IPS-18a (cell line): ENCODE results near the gene TPO.

Source experiments
- H3K27ac ChIP-seq: one replicate; pipeline ENCODE4 v1.5.1; 2013; ENCODE audit warnings: low read length
- H3K27me3 ChIP-seq: one replicate; pipeline ENCODE4 v1.6.1; 2013; ENCODE audit warnings: mild to moderate bottlenecking, low read length; ENCODE audit not compliant: control insufficient read depth, insufficient read depth
- H3K36me3 ChIP-seq: one replicate; pipeline ENCODE4 v1.6.1; 2013; ENCODE audit warnings: low read depth, low read length; ENCODE audit not compliant: control insufficient read depth
- H3K4me1 ChIP-seq: one replicate; pipeline ENCODE4 v1.6.1; 2013; ENCODE audit warnings: low read depth, low read length; ENCODE audit not compliant: control insufficient read depth
- H3K4me3 ChIP-seq: one replicate; pipeline ENCODE4 v1.5.1; 2013; ENCODE audit warnings: low read length
- H3K9ac ChIP-seq: one replicate; pipeline ENCODE4 v1.6.1; 2013; ENCODE audit warnings: mild to moderate bottlenecking, low read length, moderate library complexity
- H3K9me3 ChIP-seq: one replicate; pipeline ENCODE4 v1.6.1; 2013; ENCODE audit warnings: low read depth, low read length; ENCODE audit not compliant: control insufficient read depth

TPO gene

DNA sequence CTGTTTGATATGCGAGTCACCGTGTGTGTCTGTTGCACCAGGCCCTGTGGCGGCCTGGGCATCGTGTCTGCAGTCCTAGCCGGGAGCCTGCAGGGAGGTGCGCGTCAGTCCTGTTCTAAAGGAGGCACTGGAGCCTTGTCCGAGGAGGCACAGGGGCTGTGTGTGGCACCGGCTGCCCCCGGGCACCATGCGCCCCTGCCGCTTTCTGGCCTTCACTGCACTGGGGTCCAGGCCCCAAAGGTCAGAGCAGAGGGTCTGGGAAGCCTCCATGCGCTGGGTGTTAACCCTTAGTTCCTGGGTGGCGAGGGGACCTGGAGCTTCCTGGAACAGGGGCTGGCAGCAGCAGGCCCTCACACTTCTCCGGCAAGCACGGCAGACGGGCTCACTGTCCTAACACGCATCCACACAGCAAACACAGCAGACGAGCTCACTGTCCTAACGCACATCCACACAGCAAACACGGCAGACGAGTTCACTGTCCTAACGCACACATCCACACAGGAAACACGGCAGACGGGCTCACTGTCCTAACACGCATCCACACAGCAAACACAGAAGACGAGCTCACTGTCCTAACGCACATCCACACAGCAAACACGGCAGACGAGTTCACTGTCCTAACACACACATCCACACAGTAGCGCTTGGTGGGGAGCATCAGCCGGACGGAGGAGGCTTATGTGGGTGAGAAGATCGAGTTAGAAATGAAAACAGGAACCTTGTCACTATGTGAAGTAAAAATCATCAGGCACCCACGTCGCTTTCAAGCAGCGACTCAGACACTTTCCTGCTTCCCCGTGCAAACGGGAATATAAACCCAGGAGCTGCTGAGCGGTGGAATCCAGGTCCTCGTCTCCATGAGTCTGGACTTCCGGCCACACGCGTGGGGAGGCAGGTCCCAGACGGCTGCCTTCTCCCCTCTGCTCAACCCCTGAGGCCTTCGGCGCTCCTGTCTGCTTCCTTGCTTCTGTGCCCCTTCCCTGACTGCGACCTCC is 65.3 kb downstream of the TPO start:
- H3K27me3 ChIP-seq: no peaks in the 10 kb centered on the region
- no peak overlapping the region for H3K27ac ChIP-seq
- no peak overlapping the region for H3K4me3 ChIP-seq
- no peak overlapping the region for H3K9ac ChIP-seq
- no peaks in the 10 kb centered on the region for H3K9me3 ChIP-seq
- no peaks in the 10 kb centered on the region for H3K36me3 ChIP-seq
- H3K4me1 ChIP-seq: peaks cover 4% of the 10 kb centered on the region

DNA sequence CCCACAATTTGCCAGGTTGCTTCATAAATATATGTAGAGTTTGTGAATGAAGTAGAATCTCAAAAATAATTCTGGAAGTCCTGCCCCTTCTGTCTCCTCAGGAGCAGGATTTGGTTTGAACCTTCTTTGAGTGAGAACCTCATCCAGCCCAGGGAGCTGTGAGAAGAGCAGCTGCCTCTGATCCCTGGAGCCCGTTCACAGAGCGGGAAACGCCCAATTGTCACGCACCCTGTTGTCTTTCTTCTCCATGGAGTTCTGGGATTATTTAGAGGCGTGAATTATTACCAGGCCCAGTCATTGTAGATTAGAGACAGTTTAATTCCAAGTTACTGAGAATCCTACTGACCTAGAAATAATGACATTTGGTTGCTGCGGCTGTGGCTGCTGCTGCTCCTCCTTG is 66.1 kb downstream of the TPO start:
- Histone ChIP-seq H3K27ac (no peak overlapping the region), H3K4me1 (peaks cover 3% of the 10 kb centered on the region), H3K9me3 (no peaks in the 10 kb centered on the region), H3K4me3 (no peak overlapping the region), H3K9ac (no peak overlapping the region), H3K27me3 (no peaks in the 10 kb centered on the region), H3K36me3 (no peaks in the 10 kb centered on the region)

DNA sequence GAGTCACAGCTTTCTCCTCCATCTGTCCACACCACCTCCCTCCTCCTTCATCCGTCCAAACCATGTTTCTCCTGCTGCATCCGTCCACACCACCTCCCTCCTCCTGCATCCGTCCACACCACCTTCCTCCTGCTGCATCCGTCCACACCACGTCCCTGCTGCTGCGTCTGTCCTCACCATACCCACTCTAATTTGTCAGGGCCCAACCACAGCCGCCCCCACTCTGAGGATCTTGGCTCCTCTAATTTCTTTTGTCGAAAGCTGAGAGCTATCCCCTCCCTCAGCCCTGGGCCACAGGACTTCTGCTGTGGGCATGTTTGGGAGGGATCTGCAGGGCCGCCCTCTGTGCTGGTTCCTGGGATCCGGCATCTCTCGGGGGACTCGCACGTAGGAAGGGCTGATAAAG is 67.4 kb downstream of the TPO start:
- Histone ChIP-seq H3K27ac (no peak overlapping the region), H3K27me3 (no peaks in the 10 kb centered on the region), H3K4me1 (no peaks in the 10 kb centered on the region), H3K4me3 (no peak overlapping the region), H3K9ac (no peak overlapping the region), H3K36me3 (no peaks in the 10 kb centered on the region), H3K9me3 (no peaks in the 10 kb centered on the region)

DNA sequence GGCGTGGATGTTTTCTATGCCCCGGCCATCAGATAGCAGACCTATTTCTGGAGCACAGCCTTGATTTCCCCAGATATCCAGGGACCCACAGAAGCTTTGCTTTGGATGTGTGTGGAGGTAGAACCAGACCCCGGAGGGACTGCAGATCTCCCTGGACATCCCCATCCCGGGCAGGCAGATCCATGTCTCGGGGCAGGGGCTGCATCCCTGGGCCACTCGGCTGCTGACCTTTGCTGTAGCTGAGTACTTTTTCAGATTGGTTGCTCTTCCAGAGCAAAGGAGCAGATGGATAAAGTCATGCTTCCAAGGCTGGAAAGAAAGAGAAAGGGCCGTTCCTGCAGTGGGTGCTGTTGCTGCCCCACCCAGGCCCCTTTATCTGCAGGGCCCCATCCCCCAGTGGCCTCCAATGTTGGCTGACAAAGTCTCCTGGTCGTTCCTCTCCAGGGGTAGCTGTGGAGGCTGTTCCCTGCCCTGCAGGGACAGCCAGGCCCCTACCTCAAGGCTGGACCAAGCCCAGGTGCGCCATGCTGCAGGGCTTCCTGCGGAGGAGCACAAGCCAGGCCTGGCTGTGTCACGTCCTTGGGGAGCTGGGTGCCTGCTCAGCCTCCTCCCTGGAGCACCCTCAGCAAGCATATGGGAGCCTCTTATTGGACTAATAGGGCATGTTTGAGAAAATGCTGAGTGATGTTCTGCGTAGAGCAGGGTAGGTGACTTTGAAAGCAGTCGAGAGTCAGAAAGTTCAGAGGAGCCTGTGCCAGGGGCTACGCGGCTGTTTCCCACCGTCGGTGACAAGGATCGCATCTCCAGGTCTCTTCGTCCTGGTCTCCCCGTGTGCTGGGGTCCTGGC is 68.4 kb downstream of the TPO start:
- Histone ChIP-seq H3K27ac (no peak overlapping the region), H3K9ac (no peak overlapping the region), H3K4me1 (no peaks in the 10 kb centered on the region), H3K9me3 (no peaks in the 10 kb centered on the region), H3K4me3 (no peak overlapping the region), H3K27me3 (no peaks in the 10 kb centered on the region), H3K36me3 (no peaks in the 10 kb centered on the region)

DNA sequence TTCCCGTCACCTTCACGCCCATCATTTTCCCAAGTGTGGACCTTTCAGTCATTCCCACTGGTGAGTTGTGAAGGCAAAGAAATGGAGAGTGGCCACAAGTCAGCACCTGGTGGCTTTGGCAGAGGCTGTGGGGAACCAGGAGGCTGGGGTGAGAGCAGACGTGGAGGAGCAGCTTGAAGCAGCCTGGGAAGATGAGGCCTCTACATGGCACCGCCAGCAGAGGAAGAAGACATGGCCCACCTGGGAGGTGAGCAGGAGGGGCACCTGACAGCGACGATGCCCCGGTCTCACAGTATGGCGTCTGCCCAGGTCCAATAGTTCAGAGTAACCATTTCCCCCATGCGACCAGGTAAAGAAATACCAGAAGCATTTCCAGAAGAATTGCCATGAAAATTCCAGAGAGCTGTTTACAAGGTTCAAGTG is 69.0 kb downstream of the TPO start:
- Histone ChIP-seq H3K9ac (no peak overlapping the region), H3K36me3 (no peaks in the 10 kb centered on the region), H3K9me3 (no peaks in the 10 kb centered on the region), H3K4me3 (no peak overlapping the region), H3K27ac (no peak overlapping the region), H3K27me3 (no peaks in the 10 kb centered on the region), H3K4me1 (no peaks in the 10 kb centered on the region)

DNA sequence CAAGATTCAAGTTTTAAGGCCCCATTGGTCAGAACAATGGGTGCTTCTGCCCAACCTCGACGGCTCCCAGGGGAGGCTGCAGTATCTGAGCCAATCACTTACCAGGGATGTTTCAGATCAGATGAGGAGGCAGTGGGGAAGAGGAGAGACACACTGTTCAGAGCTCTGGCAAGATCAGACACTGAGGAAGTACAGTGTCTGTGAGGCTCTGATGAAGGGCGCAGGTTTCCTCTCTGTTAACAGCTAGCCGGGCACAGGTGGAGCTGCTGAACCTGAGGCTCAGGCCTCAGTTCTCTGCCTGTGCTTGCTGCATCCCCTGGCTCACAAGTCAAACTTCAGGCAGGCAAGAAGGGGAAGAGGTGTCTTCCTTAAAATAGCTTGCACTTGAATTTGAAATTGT is 69.7 kb downstream of the TPO start:
- Histone ChIP-seq H3K36me3 (no peaks in the 10 kb centered on the region), H3K9ac (no peak overlapping the region), H3K4me3 (no peak overlapping the region), H3K27ac (no peak overlapping the region), H3K27me3 (no peaks in the 10 kb centered on the region), H3K4me1 (no peaks in the 10 kb centered on the region), H3K9me3 (no peaks in the 10 kb centered on the region)

DNA sequence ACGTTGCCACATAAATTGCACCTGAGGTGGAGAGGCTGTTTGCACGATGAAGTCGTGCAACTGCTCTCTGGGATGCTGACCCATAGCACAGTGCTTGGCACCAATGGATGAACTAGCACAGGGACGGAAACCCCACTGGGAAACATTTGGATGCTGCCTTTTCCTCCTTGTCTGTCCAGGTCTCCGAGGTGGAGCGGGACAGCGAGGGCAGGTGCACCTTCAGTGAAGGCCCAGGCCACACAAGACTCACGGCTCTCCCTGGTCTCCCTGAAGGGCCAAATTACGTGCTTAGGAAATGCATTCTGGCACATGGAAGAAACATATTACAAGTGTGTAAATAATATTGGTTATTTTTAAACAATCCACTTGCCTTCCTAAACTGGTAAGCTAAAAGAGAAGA is 70.3 kb downstream of the TPO start:
- Histone ChIP-seq H3K9me3 (no peaks in the 10 kb centered on the region), H3K36me3 (no peaks in the 10 kb centered on the region), H3K4me1 (no peaks in the 10 kb centered on the region), H3K9ac (no peak overlapping the region), H3K27ac (no peak overlapping the region), H3K27me3 (no peaks in the 10 kb centered on the region), H3K4me3 (no peak overlapping the region)

DNA sequence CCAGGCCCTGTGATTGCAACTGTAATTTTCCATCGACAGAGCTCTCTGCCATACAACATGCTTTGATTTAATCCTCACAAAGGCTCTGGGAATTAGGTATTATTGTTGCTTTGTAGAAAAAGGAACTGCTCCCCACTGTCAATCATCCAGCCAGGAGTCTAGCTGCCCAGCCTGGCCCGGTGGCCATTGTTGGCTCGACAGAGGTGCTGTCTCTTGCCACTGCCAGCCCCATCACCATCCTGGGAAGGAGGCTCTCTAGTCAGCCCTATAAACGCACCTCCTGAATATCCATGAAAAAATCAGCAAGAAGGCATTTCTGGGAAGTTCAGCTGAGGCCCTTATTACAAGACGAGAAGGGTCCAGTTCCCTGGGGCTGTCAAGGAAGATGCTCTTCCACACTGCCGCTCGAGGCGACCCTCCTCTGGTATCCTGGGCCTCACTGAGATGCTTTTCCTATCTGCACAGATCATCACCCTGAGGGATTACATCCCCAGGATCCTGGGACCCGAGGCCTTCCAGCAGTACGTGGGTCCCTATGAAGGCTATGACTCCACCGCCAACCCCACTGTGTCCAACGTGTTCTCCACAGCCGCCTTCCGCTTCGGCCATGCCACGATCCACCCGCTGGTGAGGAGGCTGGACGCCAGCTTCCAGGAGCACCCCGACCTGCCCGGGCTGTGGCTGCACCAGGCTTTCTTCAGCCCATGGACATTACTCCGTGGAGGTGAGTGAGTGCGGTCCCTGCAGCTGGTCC is 71.0 kb downstream of the TPO start:
- no peak overlapping the region for H3K27ac ChIP-seq
- no peak overlapping the region for H3K4me3 ChIP-seq
- no peaks in the 10 kb centered on the region for H3K27me3 ChIP-seq
- H3K9ac ChIP-seq: no peak overlapping the region
- no peaks in the 10 kb centered on the region for H3K4me1 ChIP-seq
- H3K36me3 ChIP-seq: no peaks in the 10 kb centered on the region
- no peaks in the 10 kb centered on the region for H3K9me3 ChIP-seq

DNA sequence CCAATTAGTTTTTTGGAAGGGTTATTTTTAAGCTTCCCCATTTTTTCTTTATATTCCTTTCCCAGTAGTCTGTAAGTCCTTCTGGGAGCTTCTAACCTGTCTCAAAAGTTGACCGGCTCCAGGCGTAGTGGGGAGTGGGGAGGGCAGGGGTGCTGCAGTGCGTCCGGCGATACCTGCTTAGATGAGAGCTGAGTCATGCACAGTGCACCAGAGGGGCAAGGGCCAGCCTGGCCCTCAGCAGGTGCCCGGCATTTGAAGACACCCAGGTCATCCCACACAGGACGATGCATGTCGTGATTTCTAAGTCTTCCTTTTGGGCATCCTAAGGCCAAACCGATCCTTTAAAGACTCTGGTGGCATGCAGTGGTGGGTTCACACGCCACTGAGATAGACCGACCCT is 73.4 kb downstream of the TPO start:
- no peaks in the 10 kb centered on the region for H3K36me3 ChIP-seq
- no peaks in the 10 kb centered on the region for H3K4me1 ChIP-seq
- no peak overlapping the region for H3K4me3 ChIP-seq
- no peak overlapping the region for H3K9ac ChIP-seq
- H3K27ac ChIP-seq: no peak overlapping the region
- H3K9me3 ChIP-seq: no peaks in the 10 kb centered on the region
- no peaks in the 10 kb centered on the region for H3K27me3 ChIP-seq

DNA sequence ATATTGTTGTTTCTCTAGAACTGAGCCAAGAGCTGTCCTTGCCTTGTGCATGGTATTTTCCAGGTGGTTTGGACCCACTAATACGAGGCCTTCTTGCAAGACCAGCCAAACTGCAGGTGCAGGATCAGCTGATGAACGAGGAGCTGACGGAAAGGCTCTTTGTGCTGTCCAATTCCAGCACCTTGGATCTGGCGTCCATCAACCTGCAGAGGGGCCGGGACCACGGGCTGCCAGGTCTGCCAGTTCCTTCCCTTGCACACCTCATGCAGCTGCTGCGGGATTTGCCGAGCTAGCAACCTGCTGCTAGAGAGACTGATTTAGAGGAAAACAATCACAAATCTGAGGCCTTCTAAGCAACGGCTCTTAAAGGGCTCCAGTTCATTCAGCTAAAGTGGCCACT is 74.5 kb downstream of the TPO start:
- Histone ChIP-seq H3K4me1 (no peaks in the 10 kb centered on the region), H3K9ac (no peak overlapping the region), H3K36me3 (no peaks in the 10 kb centered on the region), H3K27ac (no peak overlapping the region), H3K27me3 (no peaks in the 10 kb centered on the region), H3K9me3 (no peaks in the 10 kb centered on the region), H3K4me3 (no peak overlapping the region)

DNA sequence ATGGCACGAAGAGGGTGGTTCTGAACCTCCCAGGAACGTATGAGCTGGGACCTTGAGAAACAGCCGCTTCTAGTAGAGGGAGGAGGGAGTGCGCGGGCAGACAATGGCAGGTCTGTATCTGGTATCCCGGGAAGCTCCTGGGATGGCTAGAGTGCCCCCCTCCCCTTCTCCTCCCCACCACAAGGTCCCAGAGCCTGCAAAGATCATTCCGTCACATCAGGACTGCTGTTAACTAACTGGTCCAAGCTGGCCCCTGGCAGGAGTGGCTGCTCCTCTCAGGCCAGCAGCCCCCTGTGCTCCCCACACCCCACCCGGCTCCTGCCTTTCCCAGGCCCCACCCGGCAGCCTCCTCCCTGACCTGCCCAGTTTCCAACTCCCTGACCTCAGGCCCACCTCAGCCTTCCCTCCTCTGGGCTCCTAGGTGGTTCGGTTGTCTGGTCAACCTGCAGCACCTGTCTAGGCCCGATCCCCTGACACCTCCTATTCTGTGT is 75.0 kb downstream of the TPO start:
- Histone ChIP-seq H3K9me3 (no peaks in the 10 kb centered on the region), H3K27me3 (no peaks in the 10 kb centered on the region), H3K4me3 (no peak overlapping the region), H3K27ac (no peak overlapping the region), H3K36me3 (no peaks in the 10 kb centered on the region), H3K9ac (no peak overlapping the region), H3K4me1 (no peaks in the 10 kb centered on the region)
